Measurements from ENCODE around the gene LRATD1.

Gene LRATD1

DNA sequence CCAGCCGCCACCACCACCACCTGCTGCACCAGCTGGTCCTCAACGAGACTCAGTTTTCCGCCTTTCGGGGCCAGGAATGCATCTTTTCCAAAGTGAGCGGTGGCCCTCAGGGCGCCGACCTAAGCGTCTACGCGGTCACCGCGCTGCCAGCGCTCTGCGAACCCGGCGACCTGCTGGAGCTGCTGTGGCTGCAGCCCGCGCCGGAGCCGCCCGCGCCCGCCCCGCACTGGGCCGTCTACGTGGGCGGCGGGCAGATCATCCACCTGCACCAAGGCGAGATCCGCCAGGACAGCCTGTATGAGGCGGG lies 1.6 kb downstream of the LRATD1 start:
- no peak for DNase-seq

DNA sequence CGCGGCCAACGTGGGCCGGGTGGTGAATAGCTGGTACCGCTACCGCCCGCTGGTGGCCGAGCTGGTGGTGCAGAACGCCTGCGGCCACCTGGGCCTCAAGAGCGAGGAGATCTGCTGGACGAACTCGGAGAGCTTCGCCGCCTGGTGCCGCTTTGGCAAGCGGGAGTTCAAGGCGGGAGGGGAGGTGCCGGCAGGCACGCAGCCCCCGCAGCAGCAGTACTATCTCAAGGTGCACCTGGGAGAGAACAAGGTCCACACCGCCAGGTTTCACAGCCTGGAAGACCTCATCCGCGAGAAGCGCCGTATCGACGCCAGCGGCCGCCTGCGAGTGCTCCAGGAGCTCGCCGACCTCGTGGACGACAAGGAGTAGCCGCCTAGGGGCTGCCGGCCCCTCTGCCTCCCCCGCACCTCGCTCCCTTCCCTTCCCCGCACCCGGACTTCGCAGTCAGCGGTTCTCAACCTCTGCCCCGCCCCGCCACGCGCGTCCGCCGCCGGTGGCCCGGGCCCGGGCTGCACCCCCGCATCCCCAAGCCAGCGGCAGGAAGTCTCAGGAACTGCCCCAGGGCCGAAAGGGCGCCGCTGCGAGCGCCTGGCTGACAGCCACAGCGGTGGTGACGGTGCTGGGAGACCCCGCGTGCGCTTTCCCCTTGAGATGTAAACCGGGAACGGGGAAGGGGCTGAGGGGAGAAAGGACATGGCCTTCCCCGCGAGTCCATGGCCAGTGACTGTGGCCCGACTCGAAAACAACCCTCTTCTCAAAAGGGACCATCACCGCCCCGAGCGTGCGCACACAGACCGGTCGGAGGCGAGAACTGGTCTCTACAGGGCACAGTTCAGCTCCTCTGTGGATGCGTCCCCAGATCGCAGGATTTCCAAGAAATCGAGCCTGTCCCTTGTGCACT lies 2.2 kb downstream of the LRATD1 start:
- no peak for DNase-seq

DNA sequence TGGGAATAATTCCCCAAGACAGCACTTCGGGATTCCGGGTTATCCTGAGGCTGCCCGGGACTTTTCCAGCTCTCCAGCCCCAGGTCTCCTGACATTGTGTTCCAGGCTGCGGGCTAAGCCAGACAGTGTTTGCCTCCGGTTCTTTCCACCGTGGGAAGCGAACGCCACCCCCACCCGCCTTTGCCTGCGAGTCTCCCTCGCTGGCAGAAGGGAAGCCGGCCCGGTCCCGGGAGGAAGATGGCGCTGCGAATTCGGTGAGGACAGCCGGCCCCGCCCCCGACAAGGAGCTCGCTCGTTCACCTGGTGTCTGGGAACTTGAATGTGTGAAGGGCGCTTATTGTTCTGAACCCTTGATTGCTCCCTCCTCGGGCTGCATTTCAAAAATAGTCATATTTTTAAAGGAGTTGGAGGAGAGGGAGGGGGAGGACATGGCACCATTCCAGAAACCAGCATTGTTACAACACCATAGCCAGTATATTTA lies 2.9 kb downstream of the LRATD1 start:
- no peak for DNase-seq

DNA sequence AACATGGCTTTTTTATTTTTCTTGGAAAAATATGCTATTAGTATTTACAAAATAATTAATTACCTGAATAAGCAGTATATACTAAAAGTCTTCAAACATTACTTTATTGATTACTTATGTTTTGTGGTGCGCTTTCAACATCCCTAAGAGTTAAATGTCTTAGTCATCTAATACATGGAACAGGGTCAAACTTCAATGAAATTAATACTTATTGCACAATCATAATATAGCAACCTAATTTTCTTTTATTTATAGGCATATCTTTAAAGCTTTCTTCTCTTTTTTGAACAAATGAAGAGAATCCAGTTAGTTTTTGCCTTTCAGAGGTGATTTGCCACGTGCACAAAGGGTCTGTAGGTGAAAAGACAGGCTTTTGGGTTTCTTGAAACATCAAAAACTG lies 6.0 kb downstream of the LRATD1 start:
- no peak for DNase-seq

DNA sequence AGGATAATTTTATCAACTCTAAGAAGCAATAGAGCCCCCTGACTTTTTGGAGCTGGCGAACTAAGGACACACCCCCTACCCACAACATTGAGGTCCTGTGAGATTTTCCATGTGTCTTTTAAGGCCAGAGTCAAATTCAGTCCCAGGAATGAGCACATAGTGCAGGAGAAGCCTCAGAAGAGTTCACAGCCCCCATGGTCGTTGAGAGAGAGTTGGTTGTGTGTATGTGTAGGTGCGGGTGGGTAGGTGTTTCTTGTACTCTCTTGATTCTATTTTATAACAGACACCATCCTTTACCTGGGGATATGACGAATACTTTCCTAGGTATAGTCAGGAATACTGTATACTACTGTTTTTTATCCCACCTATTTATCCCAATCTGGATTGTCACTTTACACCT lies 8.6 kb downstream of the LRATD1 start:
- DNase-seq, result no peak

DNA sequence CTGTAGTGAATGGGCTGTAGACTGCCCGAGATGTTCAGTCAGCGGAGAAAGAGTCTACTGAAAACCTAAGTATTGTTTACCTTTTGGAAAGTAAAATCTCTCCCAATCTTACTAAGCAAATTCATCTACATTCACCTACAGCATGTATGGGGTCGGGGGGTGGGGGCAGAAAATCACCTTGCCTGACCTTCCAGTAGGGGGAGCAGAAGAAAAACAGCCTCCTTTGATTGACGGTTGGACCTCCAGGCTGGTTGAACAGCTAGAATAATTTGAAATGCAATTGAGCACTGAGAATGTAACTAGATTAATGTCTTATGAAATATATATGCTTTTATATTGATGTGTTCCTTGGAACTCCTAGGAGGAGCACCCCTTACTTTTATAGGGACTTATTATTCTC lies 10.0 kb downstream of the LRATD1 start:
- DNase-seq, result no peak

DNA sequence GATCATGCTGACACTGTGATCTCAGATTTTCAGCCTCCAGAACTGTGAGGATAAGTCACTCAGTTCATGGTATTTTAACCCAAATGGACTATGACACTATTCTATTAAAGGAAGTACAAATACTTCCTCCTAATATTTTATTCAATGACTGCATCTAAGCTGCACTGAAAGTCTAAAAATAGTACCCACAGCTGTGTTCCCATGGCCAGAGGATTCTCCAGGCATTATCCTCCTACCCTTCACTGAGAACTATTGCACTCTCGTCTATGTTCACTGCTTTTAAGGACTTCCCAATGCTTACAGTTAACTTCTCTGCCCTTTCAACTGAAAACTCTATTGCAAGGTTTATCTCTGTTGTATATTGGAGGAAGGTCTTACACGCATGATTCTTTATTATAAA lies 15.2 kb downstream of the LRATD1 start:
- no peak for DNase-seq

DNA sequence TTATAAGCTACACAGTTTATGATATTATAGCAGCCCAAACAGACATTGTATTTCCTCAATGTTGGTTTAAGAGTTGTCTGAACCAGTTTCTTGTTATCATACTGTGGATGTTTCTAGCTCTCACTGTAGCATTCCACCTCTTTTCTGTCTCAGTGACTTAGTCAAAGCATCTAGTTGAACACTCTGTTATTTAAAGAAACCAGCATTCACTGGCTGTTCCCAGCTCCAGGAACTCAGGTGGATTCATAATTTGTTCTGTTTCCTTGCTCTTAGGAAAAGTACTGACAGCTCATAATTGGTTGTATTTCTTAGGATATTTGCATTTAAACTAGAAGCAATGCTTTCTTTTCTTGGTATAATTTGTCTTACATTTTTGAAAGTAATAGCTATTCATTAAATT lies 17.5 kb downstream of the LRATD1 start:
- no peak for DNase-seq

DNA sequence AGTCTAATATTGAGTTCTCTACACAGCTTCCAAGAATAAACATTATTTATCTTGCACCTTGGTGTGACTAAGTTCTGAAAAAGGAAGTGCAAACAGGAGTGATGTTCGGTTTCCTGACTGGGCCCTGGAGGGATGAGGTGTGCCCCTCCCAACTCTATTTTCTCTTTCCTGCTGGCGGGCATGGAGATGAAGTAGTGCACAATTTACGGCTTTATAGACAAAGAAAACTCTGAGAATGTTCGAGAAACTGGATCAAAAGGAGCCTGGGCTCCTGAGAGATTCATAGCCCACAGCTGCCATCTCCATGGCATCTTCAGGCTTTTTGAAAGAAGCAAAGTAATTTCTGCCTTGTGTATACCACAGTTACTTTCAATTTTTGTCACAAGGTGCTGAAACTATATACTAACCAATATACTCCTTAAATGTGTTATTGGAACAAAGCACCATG lies 22.3 kb downstream of the LRATD1 start:
- DNase-seq, result no peak

DNA sequence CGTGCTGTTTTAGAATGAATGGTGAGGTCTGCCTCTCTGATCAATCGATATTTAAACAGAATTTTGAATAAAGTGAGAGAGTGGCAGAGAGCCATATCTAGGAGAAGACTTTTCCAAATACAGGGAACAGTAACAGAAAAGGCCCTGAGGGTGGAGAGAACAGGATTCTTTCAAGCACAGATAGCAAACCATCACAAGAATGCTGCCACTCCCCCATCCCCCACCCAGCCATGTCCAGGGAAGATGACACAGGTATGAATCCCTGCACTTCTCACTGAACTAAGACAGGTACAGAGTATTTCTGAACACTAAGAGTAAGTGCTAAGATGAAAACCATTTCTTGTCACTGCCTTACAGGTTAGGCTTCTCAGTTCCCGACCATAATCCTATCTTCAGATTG lies 23.6 kb downstream of the LRATD1 start:
- no peak for DNase-seq

DNA sequence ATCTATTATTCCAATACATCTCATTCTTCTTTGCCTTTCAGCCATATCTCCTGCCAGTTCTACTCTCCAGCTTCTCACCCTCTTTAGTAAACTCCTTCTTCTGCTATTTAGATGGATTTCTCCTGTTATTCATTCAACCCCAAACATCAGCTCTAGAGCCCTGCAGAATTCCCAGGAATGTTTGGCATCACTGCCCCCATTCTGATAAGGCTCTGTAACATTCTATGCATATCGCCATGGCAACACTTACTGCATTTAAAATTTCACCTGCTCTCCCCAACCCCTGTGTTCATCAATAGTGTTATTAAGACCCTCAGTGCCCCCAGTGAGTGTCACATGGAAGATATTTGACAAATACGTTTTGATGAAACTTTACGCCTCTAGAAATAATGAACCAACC lies 28.6 kb downstream of the LRATD1 start:
- DNase-seq, result no peak

DNA sequence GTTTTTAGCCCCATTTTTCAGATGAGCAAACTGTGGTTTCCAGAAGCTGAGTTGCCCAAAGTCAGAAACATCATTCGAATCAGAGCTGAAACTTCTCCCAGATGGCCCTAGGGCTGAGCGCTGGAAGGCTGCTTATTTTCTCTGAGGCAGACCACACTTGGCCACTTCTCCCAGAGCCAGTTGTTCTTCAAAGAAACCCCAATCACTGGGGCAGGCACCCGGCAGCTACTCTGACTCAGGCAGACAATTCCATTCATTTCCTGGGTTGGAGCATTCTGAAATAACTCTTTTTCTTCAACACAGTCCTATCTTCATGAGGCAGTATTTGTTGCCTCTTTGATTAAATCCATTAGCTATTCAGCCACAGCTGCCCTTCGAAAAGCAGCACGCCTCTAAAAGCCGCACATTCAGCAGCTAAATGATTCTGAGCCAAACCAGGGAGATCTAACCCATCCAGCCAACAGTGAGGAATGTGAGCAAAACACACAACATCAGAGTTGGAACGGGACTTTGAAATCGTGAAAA lies 40.9 kb downstream of the LRATD1 start:
- DNase-seq, result no peak

DNA sequence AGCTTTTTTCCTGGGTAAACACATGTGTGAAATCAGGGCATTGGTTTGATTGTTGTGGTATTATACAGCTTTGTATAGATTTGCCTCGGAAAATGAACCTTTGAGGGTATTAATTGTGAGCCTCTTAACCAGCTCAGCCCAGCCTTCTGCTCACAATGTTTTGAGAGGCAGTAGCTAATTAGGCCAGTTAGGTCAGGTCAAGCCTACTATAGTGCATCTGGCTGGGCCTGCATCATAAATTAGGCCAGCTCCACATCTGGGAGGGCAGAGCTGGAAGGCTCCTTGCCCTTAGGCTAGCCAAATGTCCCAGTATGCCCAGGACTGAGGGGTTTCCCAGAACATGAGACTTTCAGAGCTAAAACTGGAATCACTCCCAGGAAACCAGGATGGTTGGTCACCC lies 43.0 kb downstream of the LRATD1 start:
- no peak for DNase-seq

DNA sequence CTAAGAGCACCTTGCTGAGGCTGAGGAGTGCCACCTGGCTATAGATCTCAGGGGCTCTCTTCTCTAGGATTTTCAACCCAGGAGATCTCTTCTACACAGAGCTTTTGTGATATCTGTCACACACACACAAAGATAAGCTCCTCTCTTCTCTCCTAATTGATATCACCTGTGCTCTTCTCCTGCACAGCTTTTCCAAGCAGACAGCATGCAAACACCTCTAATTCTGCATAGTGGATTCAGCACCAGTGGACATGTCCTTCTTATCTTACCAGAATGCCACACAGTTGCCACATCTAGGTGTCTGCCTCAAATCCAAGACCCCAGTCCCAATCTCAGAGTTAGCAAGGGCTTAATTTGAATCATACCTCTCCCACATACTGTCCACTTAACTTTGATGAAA lies 43.9 kb downstream of the LRATD1 start:
- DNase-seq, result no peak

DNA sequence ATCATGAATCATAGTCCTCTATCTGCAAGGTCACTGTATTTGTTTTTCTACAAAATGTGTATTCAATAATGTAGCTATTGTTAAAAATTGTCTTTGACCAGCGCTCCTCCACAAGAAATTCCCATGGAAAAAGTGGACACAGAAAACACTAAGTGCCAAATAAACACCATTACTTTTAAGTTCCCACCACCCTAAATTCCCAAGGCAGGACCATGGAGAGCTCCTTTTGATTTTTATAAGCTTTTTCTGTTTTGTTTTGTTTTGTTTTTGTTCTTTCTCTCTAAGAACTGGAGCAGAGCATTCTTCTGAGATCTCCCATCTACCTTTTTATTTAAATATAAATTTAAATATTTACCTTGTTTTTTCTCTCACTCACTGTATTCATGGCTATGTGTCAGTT lies 44.5 kb downstream of the LRATD1 start:
- no peak for DNase-seq

DNA sequence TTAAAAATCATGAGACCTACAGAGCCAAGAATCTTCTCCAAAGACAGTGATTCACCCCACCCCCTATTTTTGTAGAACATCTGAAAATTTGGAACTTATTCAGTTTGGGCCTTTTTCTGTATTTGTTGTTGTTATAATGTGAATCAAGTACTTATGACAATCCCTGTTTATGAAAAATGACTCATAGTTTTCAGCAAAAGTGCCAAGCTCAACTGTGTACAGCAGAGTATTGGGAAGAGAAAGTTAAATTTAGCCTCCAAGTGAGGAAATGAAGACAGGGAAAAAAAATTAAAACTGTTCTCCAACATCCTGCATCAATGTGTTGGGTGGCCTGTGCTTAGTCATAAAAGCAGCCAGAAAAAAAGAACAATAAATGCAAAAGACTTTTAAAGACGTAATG lies 46.2 kb downstream of the LRATD1 start:
- no peak for DNase-seq

DNA sequence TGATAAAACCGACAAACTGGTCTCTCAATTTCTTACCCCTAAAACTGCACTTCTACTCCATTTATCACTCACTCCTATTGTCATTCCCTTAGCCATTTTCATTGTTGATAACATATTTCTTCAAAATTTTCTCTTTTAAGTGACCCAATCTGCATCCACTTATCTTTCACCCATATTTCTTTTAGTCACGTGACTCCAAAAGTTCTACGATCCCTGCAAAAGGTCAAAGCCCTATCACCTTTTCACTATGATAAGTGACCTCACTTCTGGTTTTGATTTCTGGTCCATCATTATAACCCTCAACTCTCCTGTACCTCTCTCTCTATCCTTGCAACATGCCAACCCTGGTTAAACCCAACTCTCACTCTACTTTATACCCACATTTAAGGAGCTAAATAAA lies 49.1 kb downstream of the LRATD1 start:
- no peak for DNase-seq
